Endodermal cell (in vitro differentiated cells): ENCODE data around the gene SMIM15. TPM values are rescaled to one million over a fixed set of nuclear protein-coding genes. Genes with fewer than 3 reads are reported as not detected.

Experiments
- DNase-seq: peaks from one replicate; pipeline ENCODE4 v3.0.0-alpha.2; 2017
- H3K27ac ChIP-seq: 2 replicates; pipeline ENCODE4 v1.5.1; 2013; ENCODE audit warnings: mild to moderate bottlenecking, low read depth, low read length, moderate library complexity
- H3K27me3 ChIP-seq: 2 replicates; pipeline ENCODE4 v1.6.1; 2013; ENCODE audit warnings: mild to moderate bottlenecking, low read length, moderate library complexity; ENCODE audit not compliant: insufficient read depth, control insufficient read depth, poor library complexity, severe bottlenecking
- H3K36me3 ChIP-seq: 2 replicates; pipeline ENCODE4 v1.7.0; 2013; ENCODE audit warnings: mild to moderate bottlenecking, low read length, moderate library complexity; ENCODE audit not compliant: control insufficient read depth, insufficient read depth
- H3K4me1 ChIP-seq: one replicate; pipeline ENCODE4 v1.7.0; 2013; ENCODE audit warnings: low read length; ENCODE audit not compliant: control insufficient read depth, insufficient read depth
- H3K4me3 ChIP-seq: 2 replicates; pipeline ENCODE4 v1.5.1; 2013; ENCODE audit warnings: mild to moderate bottlenecking, low read length, moderate library complexity
- H3K9ac ChIP-seq: 2 replicates; pipeline ENCODE4 v1.6.1; 2013; ENCODE audit warnings: mild to moderate bottlenecking, low read length, moderate library complexity; ENCODE audit not compliant: poor library complexity, severe bottlenecking; ENCODE audit errors: extremely low read depth
- H3K9me3 ChIP-seq: 2 replicates; pipeline ENCODE4 v1.6.1; 2013; ENCODE audit warnings: mild to moderate bottlenecking, low read length, moderate library complexity; ENCODE audit not compliant: control insufficient read depth
- H3K27ac Mint-ChIP-seq: 2 replicates; pipeline ENCODE4 v1.8.0; 2020; ENCODE audit warnings: mixed read lengths
- H3K27me3 Mint-ChIP-seq: 2 replicates; pipeline ENCODE4 v1.8.0; 2021; ENCODE audit warnings: mild to moderate bottlenecking, mixed read lengths; ENCODE audit not compliant: insufficient read depth
- H3K36me3 Mint-ChIP-seq: 2 replicates; pipeline ENCODE4 v1.8.0; 2020; ENCODE audit warnings: low read depth, mixed read lengths
- H3K4me1 Mint-ChIP-seq: 2 replicates; pipeline ENCODE4 v1.8.0; 2020; ENCODE audit warnings: mixed read lengths
- H3K4me3 Mint-ChIP-seq: 2 replicates; pipeline ENCODE4 v1.8.0; 2020; ENCODE audit warnings: mild to moderate bottlenecking, moderate library complexity, mixed read lengths
- H3K9me3 Mint-ChIP-seq: 2 replicates; pipeline ENCODE4 v1.8.0; 2020; ENCODE audit warnings: mild to moderate bottlenecking, mixed read lengths
- CTCF ChIP-seq: fragments of 200-600 bp; sonication (generic); conservative IDR thresholded peaks from 2 replicates; pipeline ENCODE4 v1.5.0; 2021; ENCODE audit warnings: antibody characterized with exemption, mild to moderate bottlenecking
- WGBS, 2 experiments: methylation state at CpG; one replicate each; pipeline versions ENCODE4 v1.1.5 to v1.1.7; 2013; ENCODE audit warnings: missing lambda C conversion rate in 2 of 2, mixed read lengths in 1 of 2; ENCODE audit not compliant: insufficient coverage in 1 of 2, insufficient read length in 1 of 2; 5-methylcytosine and 5-hydroxymethylcytosine counted together
- total RNA-seq, 2 donors: library from RNA; stranded (reverse); fragmentation: NEBNext Ultra II Directional in 1 of 2; extraction: Animal tissue kit (Norgen Biotek cat#: 25700) in 1 of 2; gene quantifications; 2 replicates in 1 of 2; 3 replicates in 1 of 2; pipeline ENCODE4 v1.2.1, GENCODE V29; 2021

Gene SMIM15
- total RNA-seq, 2 donors from 2014 or later, result 54.7 to 61.2 TPM

- Mint-ChIP-seq H3K27ac (no peak overlapping the region), H3K4me1 (no peaks in the 10 kb centered on the region), H3K9me3 (no peaks in the 10 kb centered on the region), H3K27me3 (no peaks in the 10 kb centered on the region), H3K4me3 (no peak overlapping the region), H3K36me3 (no peaks in the 10 kb centered on the region)
- TF ChIP-seq CTCF, result no peak
- Histone ChIP-seq H3K9ac (no peak overlapping the region), H3K36me3 (no peaks in the 10 kb centered on the region), H3K27me3 (no peaks in the 10 kb centered on the region), H3K4me3 (no peak overlapping the region), H3K9me3 (no peaks in the 10 kb centered on the region), H3K27ac (no peak overlapping the region), H3K4me1 (no peaks in the 10 kb centered on the region)
- 93 to 94% methylated on average over 2 of the region's 2 CpGs for WGBS, 2 experiments
- no peak for DNase-seq
These were observed 24.4 kb upstream of the SMIM15 start for GRCh38 chr5:61186634-61187033.

- no peak for DNase-seq
- TF ChIP-seq CTCF, result no peak
- no peaks in the 10 kb centered on the region for H3K36me3 ChIP-seq
- WGBS, 2 experiments, result 92% methylated on average over 2 of the region's 2 CpGs; no CpG with 5 or more reads in 1 of the 2 experiments
- H3K4me1 ChIP-seq, result no peaks in the 10 kb centered on the region
- H3K4me1 Mint-ChIP-seq, result no peaks in the 10 kb centered on the region
- H3K27me3 ChIP-seq, result no peaks in the 10 kb centered on the region
- no peak overlapping the region for H3K4me3 Mint-ChIP-seq
- no peaks in the 10 kb centered on the region for H3K9me3 Mint-ChIP-seq
- no peak overlapping the region for H3K4me3 ChIP-seq
- H3K36me3 Mint-ChIP-seq, result no peaks in the 10 kb centered on the region
- no peak overlapping the region for H3K27ac Mint-ChIP-seq
- H3K27ac ChIP-seq, result no peak overlapping the region
- no peaks in the 10 kb centered on the region for H3K9me3 ChIP-seq
- H3K27me3 Mint-ChIP-seq, result no peaks in the 10 kb centered on the region
- H3K9ac ChIP-seq, result no peak overlapping the region
These were observed 22.4 kb upstream of the SMIM15 start for GRCh38 chr5:61184708-61185107.

DNA sequence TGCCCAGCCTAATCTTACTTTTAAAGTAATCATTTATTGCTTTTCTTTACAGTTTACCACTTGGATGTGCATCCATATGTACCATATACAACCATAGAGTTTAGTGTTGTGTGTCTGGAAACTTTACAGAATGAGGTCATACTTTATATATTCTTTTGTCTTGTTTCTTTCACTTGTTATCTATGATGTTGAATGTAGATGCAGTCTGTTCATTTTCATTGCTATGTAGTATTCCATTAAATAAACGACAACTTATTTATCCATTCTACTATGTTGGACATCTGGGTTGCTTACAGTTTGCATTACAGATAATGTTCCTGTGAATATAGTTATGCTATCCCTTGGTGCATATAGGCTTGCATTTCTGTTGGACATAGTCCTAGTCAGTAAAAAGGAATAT is 21.3 kb upstream of the SMIM15 start:
- Mint-ChIP-seq H3K27ac (no peak overlapping the region), H3K36me3 (no peaks in the 10 kb centered on the region), H3K27me3 (no peaks in the 10 kb centered on the region), H3K4me1 (no peaks in the 10 kb centered on the region), H3K4me3 (no peak overlapping the region), H3K9me3 (no peaks in the 10 kb centered on the region)
- Histone ChIP-seq H3K9ac (no peak overlapping the region), H3K36me3 (no peaks in the 10 kb centered on the region), H3K27me3 (no peaks in the 10 kb centered on the region), H3K4me3 (no peak overlapping the region), H3K4me1 (no peaks in the 10 kb centered on the region), H3K9me3 (no peaks in the 10 kb centered on the region), H3K27ac (no peak overlapping the region)
- DNase-seq, result no peak
- WGBS, 2 experiments, result no CpG with 5 or more reads among the region's 1 CpG
- TF ChIP-seq CTCF, result no peak
